ENCODE data around the gene OSM. TPM values are rescaled to one million over a fixed set of nuclear protein-coding genes. Genes with fewer than 3 reads are reported as not detected.

Gene OSM
- total RNA-seq, 1 experiment from 2014 or later, result not detected

DNA sequence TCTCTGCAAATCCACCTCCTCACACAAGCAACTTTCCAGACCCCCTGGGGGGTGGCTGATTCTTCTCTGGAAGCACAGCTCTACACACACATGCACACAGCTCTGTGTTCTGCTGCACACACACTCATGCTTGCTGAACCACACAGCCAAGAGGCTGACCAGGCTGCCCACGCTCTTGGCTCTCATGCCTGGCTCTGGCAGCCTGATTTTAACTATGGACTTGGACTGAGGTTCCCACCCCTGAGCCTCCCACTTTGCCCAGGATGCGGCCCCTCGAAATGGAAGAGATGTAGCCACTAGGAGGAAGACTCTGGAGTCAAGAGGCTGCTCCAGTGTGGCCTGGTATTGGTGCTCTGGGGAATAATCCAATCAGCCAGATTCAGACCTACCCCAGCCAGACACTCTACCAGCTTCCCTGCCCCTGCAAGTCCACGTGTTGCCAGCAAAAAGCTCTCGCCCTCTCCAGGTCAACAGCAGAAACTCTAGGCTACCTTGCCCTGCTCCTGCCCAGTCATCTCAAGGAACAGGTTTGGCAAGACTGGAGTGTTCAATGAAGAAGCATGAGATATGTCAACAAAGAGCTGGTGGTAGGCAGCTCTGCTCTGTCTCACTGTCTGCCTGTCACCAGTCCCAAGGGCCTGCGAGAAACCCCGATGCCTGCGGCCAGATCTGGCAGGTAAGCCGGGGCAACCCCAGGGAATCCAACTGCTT is 31.5 kb upstream of the OSM start:
- peak; percentile 89 for DNase-seq
- intact Hi-C loops (cut with micrococcal nuclease), result no loop called here
- CTCF ChIA-PET, result interaction anchor here (0.5 to 1.0 kb wide), 2 partner anchors 10 to 133 kb away, joined by 3 to 4 read pairs; no protein-coding TSS in a partner anchor
- H3K4me1 ChIP-seq (ENCODE audit: insufficient read depth, low read length), result peaks cover 38% of the 10 kb centered on the region
- TF ChIP-seq, protein P1, sequence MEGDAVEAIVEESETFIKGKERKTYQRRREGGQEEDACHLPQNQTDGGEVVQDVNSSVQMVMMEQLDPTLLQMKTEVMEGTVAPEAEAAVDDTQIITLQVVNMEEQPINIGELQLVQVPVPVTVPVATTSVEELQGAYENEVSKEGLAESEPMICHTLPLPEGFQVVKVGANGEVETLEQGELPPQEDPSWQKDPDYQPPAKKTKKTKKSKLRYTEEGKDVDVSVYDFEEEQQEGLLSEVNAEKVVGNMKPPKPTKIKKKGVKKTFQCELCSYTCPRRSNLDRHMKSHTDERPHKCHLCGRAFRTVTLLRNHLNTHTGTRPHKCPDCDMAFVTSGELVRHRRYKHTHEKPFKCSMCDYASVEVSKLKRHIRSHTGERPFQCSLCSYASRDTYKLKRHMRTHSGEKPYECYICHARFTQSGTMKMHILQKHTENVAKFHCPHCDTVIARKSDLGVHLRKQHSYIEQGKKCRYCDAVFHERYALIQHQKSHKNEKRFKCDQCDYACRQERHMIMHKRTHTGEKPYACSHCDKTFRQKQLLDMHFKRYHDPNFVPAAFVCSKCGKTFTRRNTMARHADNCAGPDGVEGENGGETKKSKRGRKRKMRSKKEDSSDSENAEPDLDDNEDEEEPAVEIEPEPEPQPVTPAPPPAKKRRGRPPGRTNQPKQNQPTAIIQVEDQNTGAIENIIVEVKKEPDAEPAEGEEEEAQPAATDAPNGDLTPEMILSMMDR (conservative IDR thresholded peaks at IDR 0.05; ENCODE audit: low read depth, low read length), result peak; percentile 34; the same call in 1 of the 2 replicates
- no peak for TF ChIP-seq EZH2 (IDR thresholded peaks at IDR 0.05; ENCODE audit: low read length, unreplicated experiment)
- peak; percentile 75 for ATAC-seq
- peaks cover 3% of the 10 kb centered on the region; the same call in 1 of the 2 replicates for H3K36me3 ChIP-seq (ENCODE audit: low read depth, low read length)
- no peaks in the 10 kb centered on the region for H3K27me3 ChIP-seq (ENCODE audit: low read length)
- no TSS peak for BruUV-seq (replicated peaks)
- H4K20me1 ChIP-seq (ENCODE audit: low read length), result no peaks in the 10 kb centered on the region
- POLR2A ChIA-PET (ENCODE audit: unreplicated experiment), result no interaction called here
- H3K9ac ChIP-seq (ENCODE audit: low read length), result peak overlapping the region; percentile 63
- peak overlapping the region; percentile 54; the same call in 1 of the 2 replicates for H3K4me2 ChIP-seq (ENCODE audit: low read length)
- H3K27ac ChIP-seq (ENCODE audit: low read length), result peak overlapping the region; percentile 84
- H3K4me3 ChIP-seq (ENCODE audit: low read length), result no peak overlapping the region
- peaks cover 7% of the 10 kb centered on the region; the same call in 1 of the 2 replicates for H3K79me2 ChIP-seq (ENCODE audit: low read length)
- H3F3A ChIP-seq (ENCODE audit: low read length, unreplicated experiment), result no peaks in the 10 kb centered on the region
- no peaks in the 10 kb centered on the region for H3K9me2 ChIP-seq (replicated peaks; ENCODE audit: low read length)
- H3K9me3 ChIP-seq (ENCODE audit: low read length), result no peaks in the 10 kb centered on the region
- no peak overlapping the region for H2AFZ ChIP-seq (ENCODE audit: low read length)

DNA sequence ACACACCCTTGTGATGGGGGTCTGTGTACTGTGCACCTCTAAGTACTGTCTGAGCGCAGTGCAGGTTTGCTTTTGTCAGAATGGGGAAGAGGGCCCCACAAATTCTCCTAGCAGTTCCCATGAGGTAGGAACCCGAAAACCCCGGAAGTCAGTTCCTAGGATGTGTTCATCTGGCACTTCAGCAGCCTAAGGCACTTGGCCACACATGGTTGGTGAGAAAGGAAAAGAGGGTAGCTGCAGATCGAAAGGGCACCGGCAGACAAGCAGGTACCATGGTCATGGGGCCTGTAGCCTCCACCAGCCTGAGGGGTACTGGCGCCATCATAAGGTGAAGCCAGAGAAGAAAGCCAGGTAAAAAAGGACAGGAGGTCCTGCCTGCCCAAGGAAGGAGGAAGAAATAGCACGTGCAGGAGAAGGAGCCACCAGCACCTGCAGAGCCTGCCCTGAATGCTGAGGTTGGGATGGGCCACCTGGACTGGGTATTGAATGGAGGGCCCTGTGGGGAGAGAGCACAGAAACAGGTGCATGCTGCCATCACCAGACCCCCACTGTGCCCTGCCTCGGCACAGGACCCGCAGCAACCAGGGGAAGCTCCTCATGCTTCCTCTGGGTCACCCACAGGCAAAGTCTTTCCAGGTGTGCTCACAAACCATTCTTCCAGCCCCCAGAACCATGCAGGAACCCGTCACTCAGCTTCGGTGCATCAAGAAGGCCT is 30.8 kb upstream of the OSM start:
- H4K20me1 ChIP-seq (ENCODE audit: low read length), result no peaks in the 10 kb centered on the region
- no peaks in the 10 kb centered on the region for H3K9me2 ChIP-seq (replicated peaks; ENCODE audit: low read length)
- no peaks in the 10 kb centered on the region for H3K9me3 ChIP-seq (ENCODE audit: low read length)
- peak overlapping the region; percentile 84 for H3K27ac ChIP-seq (ENCODE audit: low read length)
- H3K36me3 ChIP-seq (ENCODE audit: low read depth, low read length), result peaks cover 6% of the 10 kb centered on the region; the same call in 1 of the 2 replicates
- H3K4me3 ChIP-seq (ENCODE audit: low read length), result no peak overlapping the region
- H3K9ac ChIP-seq (ENCODE audit: low read length), result peak overlapping the region; percentile 63
- peaks cover 31% of the 10 kb centered on the region for H3K4me1 ChIP-seq (ENCODE audit: insufficient read depth, low read length)
- POLR2A ChIA-PET (ENCODE audit: unreplicated experiment), result no interaction called here
- no peak overlapping the region for H2AFZ ChIP-seq (ENCODE audit: low read length)
- ATAC-seq (no peak), DNase-seq (no peak)
- CTCF ChIA-PET, result no interaction called here
- H3K27me3 ChIP-seq (ENCODE audit: low read length), result no peaks in the 10 kb centered on the region
- TF ChIP-seq, protein P1 (conservative IDR thresholded peaks at IDR 0.05; ENCODE audit: low read depth, low read length), result no peak
- no peak for TF ChIP-seq EZH2 (IDR thresholded peaks at IDR 0.05; ENCODE audit: low read length, unreplicated experiment)
- TF ChIP-seq EZH2phosphoT487 (IDR thresholded peaks at IDR 0.05; ENCODE audit: borderline replicate concordance, low read length), result no peak
- H3K79me2 ChIP-seq (ENCODE audit: low read length), result peaks cover 6% of the 10 kb centered on the region; the same call in 1 of the 2 replicates
- H3K4me2 ChIP-seq (ENCODE audit: low read length), result no peak overlapping the region
- intact Hi-C loops (cut with micrococcal nuclease), result no loop called here
- BruUV-seq (replicated peaks), result no TSS peak
- H3F3A ChIP-seq (ENCODE audit: low read length, unreplicated experiment), result no peaks in the 10 kb centered on the region
